Stimulated activated CD8-positive, alpha-beta memory T cell treated with anti-CD3 and anti-CD28 coated beads, Interleukin-12 subunit alpha, Interleukin-12 subunit beta, amount 100 ng/mL, for 4 hours (primary cell): ENCODE measurements around the gene TMEM87B.
A peak's percentile ranks its signal among the peaks of the same experiment; 100 is the strongest.

Source experiments
- DNase-seq: peaks from one replicate; pipeline ENCODE4 v3.0.0-alpha.2; 2020; ENCODE audit warnings: low read depth

TMEM87B gene

GRCh38 chr2:112151701-112152440 lies 96.8 kb downstream of the TMEM87B start:
- no peak for DNase-seq

- DNase-seq: no peak
Measured at GRCh38 chr2:112152476-112153178, 97.6 kb downstream of the TMEM87B start.

DNA sequence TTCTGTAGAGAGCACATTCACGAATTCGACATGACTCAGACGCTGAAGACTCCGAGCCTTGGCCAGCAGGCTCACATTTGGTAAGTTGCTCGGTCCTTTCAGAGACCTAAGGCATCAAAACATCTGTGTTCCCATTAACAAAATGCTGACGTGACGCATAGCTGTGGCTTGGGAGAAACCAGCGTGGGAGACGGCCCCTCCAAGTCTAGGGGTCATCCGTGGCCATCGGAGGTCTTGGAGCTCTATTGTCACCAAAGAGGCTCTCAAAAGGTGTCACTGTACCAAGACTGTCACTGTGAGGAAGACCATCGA lies 98.1 kb downstream of the TMEM87B start:
- no peak for DNase-seq

GRCh38 chr2:112153501-112153900 lies 98.4 kb downstream of the TMEM87B start:
- DNase-seq: no peak

- DNase-seq: no peak
Measured at GRCh38 chr2:112154246-112155117, 99.4 kb downstream of the TMEM87B start.

- no peak for DNase-seq
Measured at GRCh38 chr2:112155331-112156151, 100.5 kb downstream of the TMEM87B start.

DNA sequence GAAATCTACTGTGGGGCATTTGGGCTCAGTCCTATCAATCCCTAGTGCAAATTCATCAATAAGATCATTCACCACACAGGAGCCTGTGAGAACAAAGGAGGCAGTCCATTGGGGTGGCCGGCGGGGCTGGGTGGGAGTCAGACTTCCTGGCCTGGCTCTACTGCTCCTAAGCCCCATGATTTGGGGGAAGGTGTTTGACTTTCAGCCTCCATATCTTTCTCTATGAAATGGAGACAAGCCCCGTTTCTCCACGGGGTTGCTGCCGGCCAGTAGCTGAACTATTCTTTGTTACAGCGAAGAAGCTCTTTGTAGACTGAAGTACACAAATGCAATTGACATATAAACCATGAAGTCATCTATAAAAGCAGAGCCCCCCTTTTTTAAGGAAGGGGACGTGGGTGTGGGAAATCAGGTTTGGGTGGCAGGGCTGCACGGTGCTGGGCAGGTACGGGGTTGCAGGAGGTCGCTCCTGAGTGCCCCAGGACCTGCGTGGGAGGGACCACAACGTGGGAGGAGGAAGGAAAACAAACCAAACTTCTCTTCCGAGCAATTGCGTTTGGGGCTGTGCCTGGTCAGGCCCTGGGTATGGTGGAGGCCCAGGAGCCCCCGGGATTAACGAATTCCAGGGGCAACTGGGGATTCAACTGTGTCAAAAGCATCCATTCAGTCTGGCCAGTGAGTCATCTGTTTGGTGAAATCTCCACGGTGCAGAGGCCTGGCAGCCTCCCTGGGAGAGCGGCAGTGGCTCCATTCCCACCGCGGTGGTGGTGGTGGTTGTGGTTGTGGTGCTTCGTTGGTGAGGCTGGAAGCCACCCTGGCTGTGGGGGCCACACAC lies 101.3 kb downstream of the TMEM87B start:
- peak; percentile 21 for DNase-seq

GRCh38 chr2:112157472-112157871 lies 102.4 kb downstream of the TMEM87B start:
- DNase-seq: no peak

DNA sequence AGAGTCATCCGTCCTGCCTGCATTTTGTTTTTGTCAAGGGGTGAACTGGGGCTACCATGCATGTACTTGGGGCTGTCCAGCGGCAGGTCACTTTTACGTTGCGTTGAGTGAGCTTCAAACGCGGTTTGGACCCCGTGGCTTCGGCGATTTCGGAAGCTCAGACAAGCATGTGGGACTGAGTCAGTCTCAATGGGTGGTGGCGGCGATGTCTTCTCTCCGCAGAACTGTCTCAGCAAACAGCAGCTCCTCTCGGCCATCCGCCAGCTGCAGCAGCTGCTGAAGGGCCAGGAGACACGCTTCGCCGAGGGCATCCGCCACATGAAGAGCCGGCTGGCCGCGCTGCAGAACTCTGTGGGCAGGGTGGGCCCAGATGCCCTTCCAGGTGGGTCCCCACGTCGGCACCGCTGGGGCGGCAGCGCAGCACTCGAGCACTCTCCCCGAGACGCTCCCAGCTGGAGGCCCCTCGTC lies 104.4 kb downstream of the TMEM87B start:
- no peak for DNase-seq

DNA sequence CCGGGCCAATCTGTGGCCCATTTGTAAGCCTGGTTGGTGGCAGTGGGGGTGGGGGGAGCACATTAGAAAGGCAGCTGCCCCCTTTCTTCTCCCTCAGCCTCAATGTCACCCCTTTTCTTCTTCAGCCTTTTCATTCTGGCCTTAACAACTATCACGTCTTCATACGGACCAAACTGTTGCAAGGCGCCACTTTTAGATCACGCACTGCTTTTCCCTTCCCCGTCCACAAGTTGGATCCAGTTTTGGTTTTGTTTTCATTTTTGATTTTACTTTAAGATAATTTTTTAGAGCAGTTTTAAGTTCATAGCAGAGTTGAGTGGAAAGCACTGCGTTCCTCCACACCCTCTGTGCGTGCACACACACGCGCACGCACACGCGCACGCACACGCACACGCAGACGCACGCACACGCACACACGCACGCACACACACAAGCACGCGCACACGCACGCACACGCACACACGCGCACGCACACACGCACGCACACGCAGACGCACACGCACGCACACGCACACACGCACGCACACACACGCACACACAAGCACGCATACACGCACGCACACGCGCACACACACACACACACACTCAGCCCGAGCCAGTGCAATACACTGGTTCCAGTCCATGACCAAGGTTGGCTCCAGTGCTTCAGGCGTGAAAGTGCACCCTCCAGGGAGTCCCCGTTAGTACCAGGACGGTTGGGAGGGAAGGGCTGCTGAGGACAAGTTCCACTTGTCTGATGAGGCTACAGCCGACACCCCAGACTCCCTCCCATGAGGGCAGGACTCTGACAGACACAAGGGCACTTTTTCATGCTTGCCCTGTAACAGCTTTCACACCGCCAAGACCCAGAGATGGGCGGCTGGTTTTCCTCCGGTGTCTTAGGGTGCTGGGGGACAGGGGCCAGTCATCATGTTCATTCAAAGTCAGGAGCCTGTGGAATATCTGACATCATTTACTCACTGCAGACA lies 105.5 kb downstream of the TMEM87B start:
- no peak for DNase-seq

GRCh38 chr2:112161431-112162145 lies 106.5 kb downstream of the TMEM87B start:
- no peak for DNase-seq

DNA sequence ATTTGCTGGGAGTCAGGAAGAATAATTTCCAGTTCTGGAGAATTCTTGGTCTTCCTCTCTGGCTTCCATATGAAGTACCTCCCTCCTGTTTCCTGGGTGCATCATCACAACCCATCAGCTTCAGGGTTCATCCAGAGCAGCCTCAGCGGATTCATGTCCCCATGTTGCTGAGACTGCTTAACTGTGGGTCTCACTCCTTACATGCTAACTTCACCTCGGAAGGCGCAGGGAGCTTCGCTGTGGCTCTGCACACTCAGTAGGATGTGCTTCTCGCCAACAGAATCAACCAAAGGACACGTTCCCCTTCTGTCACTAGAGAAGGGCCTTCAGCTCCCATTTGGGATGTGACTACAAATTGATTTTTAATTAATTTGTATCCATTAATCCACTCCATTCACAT lies 107.3 kb downstream of the TMEM87B start:
- no peak for DNase-seq

DNA sequence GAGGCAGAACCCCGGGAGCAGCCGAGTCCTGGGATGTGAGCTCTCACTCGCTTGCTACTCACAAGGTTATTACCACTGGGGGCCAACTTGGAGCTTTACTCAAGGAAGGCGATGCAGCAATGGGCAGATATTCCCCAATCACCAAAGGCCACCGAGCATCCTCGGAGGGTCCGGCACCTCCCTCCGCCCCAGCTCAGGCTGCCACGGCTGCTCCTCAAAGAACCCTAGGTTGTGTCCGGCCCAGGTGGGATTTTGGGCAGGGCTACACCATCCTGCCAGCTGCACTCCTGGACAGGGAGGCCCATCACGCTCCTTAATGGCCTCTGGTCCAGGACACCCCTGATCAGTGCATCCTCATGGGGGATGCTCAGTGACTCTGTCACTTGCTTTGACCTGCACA lies 107.9 kb downstream of the TMEM87B start:
- DNase-seq: no peak

- no peak for DNase-seq
Measured at GRCh38 chr2:112163541-112163981, 108.5 kb downstream of the TMEM87B start.

- DNase-seq: no peak
Measured at GRCh38 chr2:112164876-112165275, 109.8 kb downstream of the TMEM87B start.

DNA sequence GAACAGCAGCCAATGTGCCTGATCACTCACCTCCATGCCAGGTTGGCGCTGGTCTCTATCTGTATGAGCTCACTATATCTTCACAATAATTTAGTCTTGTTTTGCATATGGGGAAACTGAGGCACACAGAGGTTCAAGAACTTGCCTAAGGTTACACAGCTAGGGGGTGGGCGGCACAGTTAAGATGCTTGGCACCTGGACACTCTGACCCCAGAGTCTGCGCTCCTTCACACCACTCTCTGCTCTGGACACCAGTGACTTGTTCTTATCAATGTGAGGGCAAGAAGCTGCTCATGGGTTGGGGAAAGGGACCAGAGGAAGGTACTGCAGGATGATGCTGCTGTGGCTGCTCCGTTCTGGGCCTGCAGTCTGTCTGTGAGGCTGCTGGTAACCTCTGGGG lies 110.2 kb downstream of the TMEM87B start:
- no peak for DNase-seq

DNA sequence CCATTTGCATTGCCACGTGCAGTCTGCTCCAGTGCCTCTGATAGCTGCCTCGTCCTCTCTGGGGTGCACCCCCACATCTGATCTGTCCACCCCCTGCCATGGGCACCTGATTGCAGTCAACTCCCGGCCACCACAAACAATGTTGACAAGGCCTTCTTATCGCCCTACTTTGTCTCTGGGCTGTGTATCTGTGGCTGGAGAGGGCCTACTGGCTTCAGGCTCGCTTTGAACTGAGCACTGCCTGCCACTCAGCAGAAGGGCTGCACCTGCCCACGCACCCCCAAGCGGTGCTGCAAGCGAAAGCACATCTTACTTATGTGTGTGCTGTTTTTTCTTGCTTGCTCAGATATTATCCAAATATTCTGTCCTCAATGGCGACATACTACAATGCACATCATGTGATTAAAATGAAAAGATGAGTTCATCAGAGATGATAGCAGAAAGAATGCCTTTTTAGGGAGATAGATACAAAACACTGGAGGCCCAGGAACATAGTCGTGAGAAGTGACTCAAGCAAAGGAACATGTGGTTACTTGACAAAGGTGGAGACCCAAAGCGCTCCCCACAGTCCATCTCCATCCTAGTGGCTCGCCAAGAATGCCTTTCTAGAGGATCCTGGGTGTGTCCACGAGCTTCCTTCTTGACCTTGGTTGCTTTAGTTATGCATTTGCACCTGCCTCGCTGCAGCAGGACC lies 111.9 kb downstream of the TMEM87B start:
- no peak for DNase-seq

GRCh38 chr2:112168422-112169124 lies 113.5 kb downstream of the TMEM87B start:
- no peak for DNase-seq
